H1 (cell line): Measurements from ENCODE around the gene OPA3. TPM values are rescaled to one million over a fixed set of nuclear protein-coding genes. Genes with fewer than 3 reads are reported as not detected.

Experiments
- ASH2L ChIP-seq: fragments of 200-600, 300-600 bp; sonication (generic); IDR thresholded peaks from one replicate; pipeline ENCODE4 v1.7.1; 2017; ENCODE audit warnings: low read length
- BCL11A ChIP-seq, 2 experiments: IDR thresholded peaks; one replicate each; pipeline ENCODE4 v1.6.1; 2011; ENCODE audit warnings: low read depth in 2 of 2, low read length in 2 of 2, mild to moderate bottlenecking in 2 of 2
- BRCA1 ChIP-seq: IDR thresholded peaks from 2 replicates; pipeline ENCODE4 v1.6.1; 2012; ENCODE audit warnings: low read depth, low read length, improper control_type of control experiment
- CBX5 ChIP-seq: fragments of 300-800, 300-1000 bp; sonication (generic); IDR thresholded peaks from 2 replicates; pipeline ENCODE4 v1.7.1; 2016; ENCODE audit warnings: antibody characterized with exemption, low read length, low read depth
- CBX8 ChIP-seq: fragments of 300-800, 300-1000 bp; sonication (generic); IDR thresholded peaks from 2 replicates; pipeline ENCODE4 v1.7.1; 2016; ENCODE audit warnings: low read depth, low read length, borderline replicate concordance
- CEBPB ChIP-seq: IDR thresholded peaks from 2 replicates; pipeline ENCODE4 v1.6.1; 2012; ENCODE audit warnings: low read depth, low read length
- CHD1 ChIP-seq: IDR thresholded peaks from 2 replicates; pipeline ENCODE4 v1.6.1; 2012; ENCODE audit warnings: low read depth, low read length, improper control_type of control experiment
- CREB1 ChIP-seq: IDR thresholded peaks from 2 replicates; pipeline ENCODE4 v1.6.1; 2012; ENCODE audit warnings: inconsistent platforms
- E2F6 ChIP-seq: IDR thresholded peaks from 2 replicates; pipeline ENCODE4 v1.6.1; 2012; ENCODE audit warnings: inconsistent platforms
- EZH2 ChIP-seq: fragments of 200-600 bp; sonication (generic); IDR thresholded peaks from 2 replicates; pipeline ENCODE4 v1.7.1; 2012; ENCODE audit warnings: low read depth, mild to moderate bottlenecking, moderate library complexity, low read length, inconsistent platforms; ENCODE audit not compliant: severe bottlenecking
- HDAC2 ChIP-seq, 2 experiments: fragments of 300-600 bp in 1 of 2; sonication (generic) in 1 of 2; IDR thresholded peaks; 2 replicates each; pipeline ENCODE4 v1.6.1; 2011 to 2012; ENCODE audit warnings: low read depth in 2 of 2, low read length in 2 of 2, mild to moderate bottlenecking in 2 of 2, moderate library complexity in 2 of 2, borderline replicate concordance in 1 of 2, inconsistent platforms in 1 of 2
- HDAC6 ChIP-seq: IDR thresholded peaks from one replicate; pipeline ENCODE4 v1.7.1; 2012; ENCODE audit warnings: low read depth, mild to moderate bottlenecking, inconsistent platforms, low read length, moderate library complexity
- KDM5A ChIP-seq: fragments of 200-600 bp; IDR thresholded peaks from 2 replicates; pipeline ENCODE4 v1.7.1; 2012; ENCODE audit warnings: mild to moderate bottlenecking, low read length, inconsistent platforms, mixed read lengths
- RAD21 ChIP-seq, 2 experiments: IDR thresholded peaks in 1 of 2; conservative IDR thresholded peaks in 1 of 2; 2 replicates each; pipeline ENCODE4 v1.6.1; 2011; ENCODE audit warnings: low read depth in 2 of 2, low read length in 2 of 2, improper control_type of control experiment in 1 of 2, inconsistent platforms in 1 of 2, mild to moderate bottlenecking in 1 of 2, moderate library complexity in 1 of 2
- RXRA ChIP-seq: IDR thresholded peaks from 2 replicates; pipeline ENCODE4 v1.6.1; 2011; ENCODE audit warnings: low read depth, mild to moderate bottlenecking, low read length, moderate library complexity; ENCODE audit not compliant: insufficient read depth
- SAP30 ChIP-seq: fragments of 300-600 bp; sonication (generic); IDR thresholded peaks from 2 replicates; pipeline ENCODE4 v1.7.1; 2012; ENCODE audit warnings: low read length, moderate library complexity, mild to moderate bottlenecking, inconsistent platforms; ENCODE audit not compliant: insufficient read depth, insufficient replicate concordance
- SIX5 ChIP-seq: IDR thresholded peaks from 2 replicates; pipeline ENCODE4 v1.6.1; 2011; ENCODE audit warnings: mild to moderate bottlenecking, low read depth, low read length
- SP4 ChIP-seq: IDR thresholded peaks from 2 replicates; pipeline ENCODE4 v1.6.1; 2012; ENCODE audit warnings: low read length, inconsistent platforms
- SRF ChIP-seq: IDR thresholded peaks from 2 replicates; pipeline ENCODE4 v1.6.1; 2011; ENCODE audit warnings: mild to moderate bottlenecking, low read depth, low read length, moderate library complexity
- SUZ12 ChIP-seq: fragments of 200-600 bp; sonication (generic); IDR thresholded peaks from 2 replicates; pipeline ENCODE4 v1.6.1; 2012; ENCODE audit warnings: mild to moderate bottlenecking, inconsistent platforms, low read length, moderate library complexity, mixed read lengths
- TCF12 ChIP-seq: IDR thresholded peaks from 2 replicates; pipeline ENCODE4 v1.6.1; 2011; ENCODE audit warnings: low read depth, mild to moderate bottlenecking, low read length
- polyA plus RNA-seq, 7 experiments: library from polyadenylated mRNA; depleted of rRNA in 3 of 7; stranded (reverse) in 5 of 7; unstranded in 2 of 7; fragments of >200 nt in 5 of 7; fragments of 200-250 nt in 2 of 7; gene quantifications; 1 replicate in 5 of 7; 2 replicates in 1 of 7; 4 replicates in 1 of 7; pipeline versions ENCODE4 v1.2.1 to v1.2.3, GENCODE V29; 2011 to 2013; ENCODE audit warnings: missing spikeins in 2 of 7, mixed read lengths in 2 of 7
- total RNA-seq: library from RNA; stranded (reverse); fragmentation: NEBNext Ultra II Directional; extraction: Animal tissue kit (Norgen Biotek cat#: 25700); gene quantifications from 2 replicates; pipeline ENCODE4 v1.2.1, GENCODE V29; 2021
- TF ChIP-seq, protein P1 (sequence below): IDR thresholded peaks from 2 replicates; pipeline ENCODE4 v1.6.1; 2011; ENCODE audit warnings: low read length, improper control_type of control experiment

OPA3 gene
- total and polyA plus RNA-seq, 2 of the 8 experiments (the other 6 are each of a cell fraction or from before 2014, with no cell fraction given) = 12.5 to 14.5 TPM

GRCh38 chr19:45499196-45500180, 85.1 kb downstream of the OPA3 start (continued):
- TF ChIP-seq HDAC6 = no peak
- TF ChIP-seq, protein P1, sequence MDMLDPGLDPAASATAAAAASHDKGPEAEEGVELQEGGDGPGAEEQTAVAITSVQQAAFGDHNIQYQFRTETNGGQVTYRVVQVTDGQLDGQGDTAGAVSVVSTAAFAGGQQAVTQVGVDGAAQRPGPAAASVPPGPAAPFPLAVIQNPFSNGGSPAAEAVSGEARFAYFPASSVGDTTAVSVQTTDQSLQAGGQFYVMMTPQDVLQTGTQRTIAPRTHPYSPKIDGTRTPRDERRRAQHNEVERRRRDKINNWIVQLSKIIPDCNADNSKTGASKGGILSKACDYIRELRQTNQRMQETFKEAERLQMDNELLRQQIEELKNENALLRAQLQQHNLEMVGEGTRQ = no peak
- TF ChIP-seq CHD1 = no peak
- TF ChIP-seq SAP30 = no peak
- TF ChIP-seq BRCA1 = no peak
- no peak for TF ChIP-seq RXRA
- TF ChIP-seq CREB1 = 0 out of 2 replicates have a peak, but pooled peaks have one; percentile 7
- no peak for TF ChIP-seq CBX8
- no peak for TF ChIP-seq ASH2L
- no peak for TF ChIP-seq EZH2
- TF ChIP-seq BCL11A (IDR thresholded peaks at IDR 0.05; ENCODE audit: low read depth in 2 of 2, low read length in 2 of 2) = no peak
- TF ChIP-seq E2F6 = peak; percentile 98
- TF ChIP-seq SP4 = peak; percentile 78
- no peak for TF ChIP-seq KDM5A
- TF ChIP-seq CBX5 = no peak
- 0 out of 2 replicates have a peak, but pooled peaks have one; percentile 53 for TF ChIP-seq TCF12
- TF ChIP-seq CEBPB = no peak
- no peak for TF ChIP-seq RAD21 (IDR thresholded peaks at IDR 0.05 in 1 of 2, conservative IDR thresholded peaks at IDR 0.05 in 1 of 2; ENCODE audit: low read depth in 2 of 2, low read length in 2 of 2)
- TF ChIP-seq SUZ12 = no peak
- no peak for TF ChIP-seq SIX5
- TF ChIP-seq SRF = no peak
- TF ChIP-seq HDAC2 (IDR thresholded peaks at IDR 0.05; ENCODE audit: borderline replicate concordance in 1 of 2, low read depth in 2 of 2, low read length in 2 of 2) = no peak
